ENCODE measurements around the gene CAMK1.
A peak's percentile ranks its signal among the peaks of the same experiment; 100 is the strongest.

CAMK1 gene

GRCh38 chr3:9732740-9733115 lies 37.0 kb downstream of the CAMK1 start:
- DNase-seq: no peak

GRCh38 chr3:9732080-9732739 lies 37.5 kb downstream of the CAMK1 start:
- DNase-seq: no peak

- peak; percentile 99 for DNase-seq
Observed at GRCh38 chr3:9731206-9732079, 38.3 kb downstream of the CAMK1 start, which contains the start of gene BRPF1. Gene BRPF1, plus strand, starts transcription at chr3:9731735. Its CDS starts 2,406 bp downstream, at chr3:9734141.

GRCh38 chr3:9730657-9731205 lies 39.0 kb downstream of the CAMK1 start:
- DNase-seq: peak; percentile 27

- DNase-seq: no peak
Observed at GRCh38 chr3:9729419-9729818, 40.3 kb downstream of the CAMK1 start.

- no peak for DNase-seq
Observed at GRCh38 chr3:9727743-9728142, 42.0 kb downstream of the CAMK1 start.

GRCh38 chr3:9727041-9727595 lies 42.6 kb downstream of the CAMK1 start:
- DNase-seq: no peak

GRCh38 chr3:9725775-9726515 lies 43.8 kb downstream of the CAMK1 start:
- DNase-seq: no peak

- DNase-seq: no peak
Observed at GRCh38 chr3:9721700-9722060, 48.1 kb downstream of the CAMK1 start.

- peak; percentile 27 for DNase-seq
Observed at GRCh38 chr3:9721015-9721699, 48.6 kb downstream of the CAMK1 start.

- no peak for DNase-seq
Observed at GRCh38 chr3:9718118-9718517, 51.6 kb downstream of the CAMK1 start.

GRCh38 chr3:9717563-9717962 lies 52.2 kb downstream of the CAMK1 start:
- DNase-seq: no peak

GRCh38 chr3:9716801-9717555 lies 52.8 kb downstream of the CAMK1 start:
- DNase-seq: no peak

GRCh38 chr3:9715764-9716437 lies 53.8 kb downstream of the CAMK1 start:
- peak; percentile 79 for DNase-seq

GRCh38 chr3:9715136-9715535 lies 54.6 kb downstream of the CAMK1 start:
- DNase-seq: no peak

GRCh38 chr3:9713142-9713541 lies 56.6 kb downstream of the CAMK1 start:
- DNase-seq: no peak

- DNase-seq: no peak
Observed at GRCh38 chr3:9712415-9712814, 57.3 kb downstream of the CAMK1 start.

GRCh38 chr3:9710174-9710739 lies 59.5 kb downstream of the CAMK1 start:
- DNase-seq: no peak

Data from fibroblast of skin of back (primary cell).